Activated naive CD4-positive, alpha-beta T cell treated with Interleukin-2 at 50 U/mL for 16 hours (primary cell): Measurements from ENCODE around the gene PLXNA2.

Experiments
- DNase-seq: peaks from one replicate; pipeline ENCODE4 v3.0.0-alpha.2; 2020

Gene PLXNA2

GRCh38 chr1:208202333-208202995 lies 41.7 kb downstream of the PLXNA2 start:
- no peak for DNase-seq

GRCh38 chr1:208201229-208201628 lies 43.0 kb downstream of the PLXNA2 start:
- no peak for DNase-seq

DNA sequence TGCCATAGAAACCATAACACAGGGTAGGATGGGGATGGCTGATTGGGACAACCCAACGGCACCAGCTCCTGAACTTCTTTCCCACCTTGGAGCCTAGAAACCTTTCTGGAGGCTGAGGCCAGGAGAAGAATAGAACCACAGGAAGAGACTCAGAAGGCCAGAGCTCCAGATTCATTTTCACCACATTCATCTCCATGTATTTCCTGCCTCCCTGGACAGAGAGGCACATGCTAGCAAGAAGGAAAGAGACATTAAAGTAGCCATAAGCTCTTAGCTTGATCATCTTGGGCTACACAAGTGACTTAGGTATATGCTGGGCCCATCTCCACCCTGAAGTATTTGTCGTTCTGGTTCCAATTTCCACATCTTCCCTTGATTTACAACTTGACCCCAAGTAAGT lies 44.1 kb downstream of the PLXNA2 start:
- DNase-seq = no peak

DNA sequence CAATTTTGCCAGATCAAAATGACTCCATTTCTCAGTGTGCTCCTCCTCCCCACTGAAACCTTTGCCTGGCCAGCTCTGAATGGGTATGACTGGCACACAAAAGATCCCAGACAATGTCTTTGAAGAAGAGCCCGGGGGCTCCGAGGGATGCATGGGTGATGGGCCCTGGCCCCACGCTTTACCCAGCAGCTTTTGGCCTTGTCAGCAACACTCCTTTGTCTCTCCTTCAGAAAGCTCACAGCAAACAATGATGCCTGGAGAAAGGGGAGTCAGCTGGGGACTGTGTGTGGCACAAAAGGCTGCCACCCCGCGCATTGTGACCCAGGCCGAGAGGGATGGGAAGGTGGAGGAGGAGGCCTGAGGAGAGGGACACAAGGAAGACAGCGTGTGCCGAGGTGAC lies 45.9 kb downstream of the PLXNA2 start:
- no peak for DNase-seq

GRCh38 chr1:208194944-208195343 lies 49.2 kb downstream of the PLXNA2 start:
- DNase-seq = no peak

GRCh38 chr1:208192995-208193394 lies 51.2 kb downstream of the PLXNA2 start:
- DNase-seq = no peak

DNA sequence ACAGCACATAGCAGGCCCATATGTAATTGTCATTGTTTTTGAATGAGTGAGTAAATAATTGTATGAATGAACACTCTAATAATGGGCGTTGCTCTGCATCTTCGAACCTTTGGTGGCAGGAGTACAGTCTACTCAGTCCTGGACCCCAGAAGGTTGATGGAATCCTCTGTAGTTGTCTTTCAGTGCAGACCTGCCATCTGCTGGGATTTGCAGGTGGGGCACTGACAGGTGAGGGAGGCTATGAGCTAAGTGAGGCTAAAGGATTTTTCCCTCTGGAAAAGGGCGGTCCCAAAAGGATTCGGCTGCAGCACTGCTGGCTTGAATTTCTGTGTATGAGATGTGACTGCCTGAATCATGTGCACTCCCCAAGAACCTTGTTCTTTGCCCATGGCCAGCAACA lies 53.4 kb downstream of the PLXNA2 start:
- DNase-seq = no peak

DNA sequence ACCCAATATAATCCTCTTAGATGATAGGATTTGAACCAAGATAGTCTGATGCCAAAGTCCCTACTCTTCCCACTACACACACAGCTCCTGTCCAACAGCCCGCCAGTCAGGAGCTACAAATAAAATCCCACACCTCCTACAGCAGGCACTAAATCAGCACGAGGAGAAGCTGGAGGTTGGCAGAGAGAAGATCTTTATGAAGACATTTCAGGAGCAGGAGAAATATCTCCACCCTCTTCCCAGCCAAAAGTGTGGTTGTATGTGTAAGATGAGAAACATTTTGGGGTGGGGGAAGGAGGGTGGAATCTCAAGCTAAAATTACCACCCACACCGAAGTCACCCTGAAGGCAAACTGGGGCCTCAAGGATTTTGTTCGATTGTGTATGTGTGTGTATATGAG lies 54.5 kb downstream of the PLXNA2 start:
- no peak for DNase-seq

GRCh38 chr1:208189183-208189582 lies 55.0 kb downstream of the PLXNA2 start:
- DNase-seq = no peak

DNA sequence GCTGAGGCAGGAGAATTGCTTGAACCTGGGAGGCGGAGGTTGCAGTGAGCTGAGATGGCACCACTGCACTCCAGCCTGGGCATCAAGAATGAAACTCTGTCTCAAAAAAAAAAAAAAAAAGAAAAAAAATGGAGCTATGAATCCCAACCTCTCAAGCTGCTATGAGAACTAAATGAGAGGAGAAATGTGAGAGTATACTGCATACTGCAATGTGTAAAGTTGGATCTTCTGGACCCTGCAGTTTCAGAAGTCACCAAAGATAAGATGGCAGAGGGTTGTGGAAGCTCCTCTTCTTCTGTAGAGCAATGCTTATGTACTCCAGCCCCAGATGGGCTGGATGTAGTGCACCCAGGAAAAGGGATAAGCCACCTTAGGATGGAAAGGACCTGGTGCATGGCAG lies 55.6 kb downstream of the PLXNA2 start:
- no peak for DNase-seq

GRCh38 chr1:208187499-208188041 lies 56.6 kb downstream of the PLXNA2 start:
- DNase-seq = no peak

DNA sequence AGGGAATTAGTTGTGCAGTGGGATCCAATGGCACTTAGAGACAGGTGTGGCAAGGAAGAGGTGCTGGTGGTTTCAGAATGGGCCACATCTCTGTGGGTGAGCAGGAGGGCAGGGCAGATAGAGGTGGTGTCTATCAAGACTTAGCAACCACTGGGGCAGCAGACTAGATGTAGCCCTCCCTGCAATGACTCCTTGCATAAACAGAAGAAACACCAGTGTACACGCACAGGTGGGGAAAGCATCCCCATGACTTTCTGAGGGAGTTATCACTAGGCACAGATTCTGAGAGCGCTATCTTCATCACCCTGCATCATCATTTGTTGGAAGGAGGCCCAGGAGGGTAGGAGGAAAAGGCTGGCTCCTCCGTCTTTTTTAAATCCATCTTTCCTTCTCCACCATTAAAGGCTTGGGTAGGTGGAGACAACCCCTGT lies 58.4 kb downstream of the PLXNA2 start:
- no peak for DNase-seq

DNA sequence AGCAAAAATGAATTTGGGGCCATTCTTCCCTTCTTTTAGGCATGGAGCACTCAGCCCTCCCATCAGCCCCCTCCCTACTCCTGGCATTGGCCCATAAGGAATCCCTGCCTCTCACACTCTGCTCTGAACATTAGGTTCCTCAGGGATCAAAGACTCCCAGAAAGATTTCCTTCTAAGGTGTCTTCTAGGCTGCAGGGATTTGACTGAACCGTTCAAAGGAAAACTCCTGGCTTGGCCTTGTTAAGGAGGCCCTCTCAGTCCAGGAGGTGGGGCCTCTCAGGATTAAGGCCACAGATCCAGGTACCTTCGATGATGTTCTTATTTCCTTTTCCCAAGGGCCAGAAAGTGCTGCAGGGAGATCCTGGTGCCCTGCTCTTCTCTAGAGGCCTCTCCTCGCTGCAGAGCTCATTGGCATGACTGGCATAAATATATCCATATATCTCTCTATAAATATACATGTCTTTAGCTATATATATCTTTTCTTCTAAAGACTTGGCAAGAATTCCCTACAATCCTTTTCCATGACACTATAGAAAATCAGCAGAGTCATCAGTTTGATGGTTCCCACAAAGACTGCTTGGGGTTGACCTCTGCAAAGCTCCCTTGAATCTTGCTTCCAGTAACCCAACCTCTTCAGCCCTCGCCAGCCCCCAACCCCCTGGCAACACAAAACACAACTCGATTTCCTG lies 59.1 kb downstream of the PLXNA2 start:
- DNase-seq = no peak

- no peak for DNase-seq
These were observed 59.9 kb downstream of the PLXNA2 start for GRCh38 chr1:208183977-208184911.

GRCh38 chr1:208182880-208183645 lies 61.1 kb downstream of the PLXNA2 start:
- DNase-seq = no peak

DNA sequence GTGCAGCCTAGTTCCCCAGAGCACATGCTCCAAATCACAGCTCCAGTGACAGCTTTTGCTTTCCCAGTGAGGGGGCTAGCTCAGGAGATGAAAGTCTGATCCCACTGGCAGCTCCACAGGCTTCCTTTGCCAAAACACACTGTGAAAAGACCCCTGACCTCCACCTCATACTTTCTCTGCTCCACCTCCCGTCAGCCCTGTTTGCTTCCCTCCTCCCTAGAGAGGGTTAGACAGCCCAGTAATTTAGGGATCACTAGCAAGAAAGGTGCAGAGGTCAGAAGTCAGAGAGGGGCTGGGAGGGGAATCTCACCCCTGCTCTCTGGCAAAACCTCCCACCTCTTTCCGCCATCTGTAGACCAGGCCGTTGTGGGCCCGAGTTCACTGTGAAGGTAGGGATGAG lies 62.8 kb downstream of the PLXNA2 start:
- DNase-seq = no peak

GRCh38 chr1:208180421-208180820 lies 63.8 kb downstream of the PLXNA2 start:
- DNase-seq = no peak

DNA sequence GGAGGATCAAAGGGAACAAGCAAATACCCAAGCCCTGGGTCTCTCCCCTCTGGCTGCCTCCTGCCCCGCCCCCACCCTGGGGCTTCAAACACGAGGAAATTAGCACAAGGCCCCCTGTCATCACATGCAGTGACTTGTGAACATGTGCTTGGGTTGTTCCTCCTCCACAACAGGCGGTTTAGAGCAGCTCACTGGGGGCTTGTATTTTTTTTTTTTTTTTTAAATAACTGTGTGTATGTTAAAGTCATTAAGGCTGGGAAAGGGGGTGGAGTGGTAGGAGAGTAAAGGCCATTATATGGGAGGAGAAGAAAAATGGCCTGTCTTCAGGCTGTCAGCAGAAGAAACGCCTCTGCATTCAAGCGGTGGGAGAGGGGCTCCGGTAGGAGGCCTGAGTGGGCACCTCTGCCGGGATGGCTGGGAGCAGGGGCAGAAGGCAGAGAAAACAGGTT lies 64.2 kb downstream of the PLXNA2 start:
- no peak for DNase-seq

GRCh38 chr1:208179263-208179816 lies 64.8 kb downstream of the PLXNA2 start:
- DNase-seq = no peak

DNA sequence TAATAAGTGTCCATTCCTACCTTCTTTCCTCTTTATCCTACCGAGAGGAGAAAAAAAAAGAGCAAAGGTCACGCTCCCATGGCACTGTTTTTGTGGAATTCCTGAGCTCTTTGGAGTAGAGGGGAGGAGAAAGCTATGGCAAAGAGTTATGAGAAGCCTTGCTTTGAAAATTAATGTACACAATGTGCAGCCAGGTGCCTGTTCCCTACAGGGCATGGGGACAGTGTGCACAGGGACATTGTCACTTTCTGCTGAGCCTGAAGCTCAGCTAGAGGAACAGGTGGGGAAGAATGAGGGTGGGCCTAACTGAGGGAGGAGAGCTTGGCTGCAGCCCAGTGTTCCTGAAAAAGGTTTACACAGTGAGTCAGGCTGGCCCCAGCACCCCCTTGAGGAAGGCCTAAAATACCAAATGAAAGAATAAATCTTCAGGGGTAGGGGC lies 66.1 kb downstream of the PLXNA2 start:
- no peak for DNase-seq

DNA sequence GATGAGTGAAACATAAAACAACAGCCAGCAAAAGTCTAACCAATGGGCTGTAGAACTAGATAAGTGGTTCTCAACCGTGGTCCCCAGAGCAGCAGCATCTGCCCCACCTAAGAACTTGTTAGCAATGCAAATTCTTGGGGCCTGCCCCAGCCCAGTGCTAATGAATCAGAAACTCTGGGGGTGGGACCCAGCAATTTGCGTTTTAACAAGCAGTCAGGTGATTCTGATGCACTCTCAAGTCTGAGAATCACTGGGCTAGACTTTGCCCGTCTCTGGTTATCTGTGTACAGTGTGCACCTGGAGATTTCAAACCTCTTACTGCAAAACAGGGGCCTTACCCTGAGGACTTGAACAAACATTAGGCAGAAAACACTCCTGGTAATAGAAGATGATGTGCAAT lies 66.5 kb downstream of the PLXNA2 start:
- DNase-seq = no peak

DNA sequence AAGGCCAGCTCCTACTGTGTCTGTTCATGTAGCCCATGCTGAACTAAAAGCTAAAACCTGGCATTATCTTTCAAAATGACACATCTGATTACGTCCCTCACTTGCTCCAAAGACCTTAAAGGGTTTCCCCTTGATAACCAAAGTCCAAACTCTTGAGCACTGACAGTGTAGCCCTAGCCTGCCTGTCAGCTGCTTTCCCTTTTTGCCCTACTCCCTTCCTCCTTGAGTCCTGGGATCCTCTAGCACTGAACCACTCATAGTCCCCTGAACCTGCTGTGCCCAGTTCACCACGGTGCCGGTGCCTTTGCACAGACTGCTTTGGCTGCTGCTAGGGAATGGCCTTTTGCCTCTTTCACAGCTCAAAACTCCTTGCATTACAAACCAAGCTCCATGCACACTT lies 67.5 kb downstream of the PLXNA2 start:
- no peak for DNase-seq
